A549 (cell line): Measurements from ENCODE around the gene KNCN. TPM values are rescaled to one million over a fixed set of nuclear protein-coding genes. Genes with fewer than 3 reads are reported as not detected.

Source experiments
- ATAC-seq, 2 experiments: fragments of 200-7000 bp in 1 of 2; fragments of >200 bp in 1 of 2; cut with Nextera tagmentation in 1 of 2; cut with Tn5 transposase in 1 of 2; 3 replicates each; pipeline versions ENCODE4 v1.8.0 to v1.9.1; 2018 to 2020; ENCODE audit warnings: mild to moderate bottlenecking in 1 of 2, moderate library complexity in 1 of 2
- CTCF ChIA-PET: fragments of 300-600 bp; sonication (Branson Sonifier 250); formaldehyde crosslinking; extraction: SDS; loops from one replicate; lab custom pipeline; 2021; ENCODE audit warnings: antibody characterized with exemption, inconsistent platforms; lab: Yijun Ruan, JAX
- POLR2A ChIA-PET: fragments of 350-600 bp; formaldehyde crosslinking; extraction: SDS; loops from one replicate; lab custom pipeline; 2021; ENCODE audit warnings: antibody characterized with exemption, inconsistent platforms; lab: Yijun Ruan, JAX
- DNase-seq, 2 experiments: peaks; one replicate each; pipeline versions ENCODE4 v3.0.0 to v3.0.0-alpha.2; 2011 to 2016; ENCODE audit warnings: low read depth in 1 of 2, low spot score in 1 of 2
- FAIRE-seq: peaks from 2 replicates; lab custom pipeline; 2011; peaks lifted over from hg19 to GRCh38; lab: Jason Lieb, UNC
- H3K27ac ChIP-seq, 2 experiments: fragments of >200 bp; sonication (Bioruptor Twin); formaldehyde crosslinking; 3 replicates each; pipeline ENCODE4 v1.5.1; 2016 to 2017
- H3K4me1 ChIP-seq: fragments of >200 bp; sonication (Bioruptor Twin); formaldehyde crosslinking; 3 replicates; pipeline ENCODE4 v1.6.1; 2016
- H3K4me2 ChIP-seq: fragments of >200 bp; sonication (Bioruptor Twin); formaldehyde crosslinking; 3 replicates; pipeline ENCODE4 v1.6.1; 2016
- H3K4me3 ChIP-seq: fragments of >200 bp; sonication (Bioruptor Twin); formaldehyde crosslinking; 3 replicates; pipeline ENCODE4 v1.5.1; 2016
- H3K9me3 ChIP-seq: fragments of >200 bp; sonication (Bioruptor Twin); formaldehyde crosslinking; 3 replicates; pipeline ENCODE4 v1.6.1; 2016
- BCL3 ChIP-seq: fragments of >200 bp; sonication (Bioruptor Twin); formaldehyde crosslinking; IDR thresholded peaks from 3 replicates; pipeline ENCODE4 v1.6.1; 2016
- BHLHE40 ChIP-seq: IDR thresholded peaks from 2 replicates; pipeline ENCODE4 v1.6.1; 2012; ENCODE audit warnings: low read depth, low read length, inconsistent platforms
- CEBPB ChIP-seq, 2 experiments: fragments of >200 bp in 1 of 2; sonication (Bioruptor Twin) in 1 of 2; formaldehyde crosslinking in 1 of 2; IDR thresholded peaks; 2 replicates each; pipeline ENCODE4 v1.6.1; 2012 to 2016
- CTCF ChIP-seq: fragments of >200 bp; sonication (Bioruptor Twin); formaldehyde crosslinking; IDR thresholded peaks from 3 replicates; pipeline ENCODE4 v1.5.1; 2016
- E2F6 ChIP-seq: IDR thresholded peaks from 2 replicates; pipeline ENCODE4 v1.6.1; 2012; ENCODE audit warnings: low read depth, borderline replicate concordance
- EHMT2 ChIP-seq: fragments of 200-600 bp; sonication (generic); IDR thresholded peaks from 2 replicates; pipeline ENCODE4 v1.6.1; 2016; ENCODE audit warnings: antibody characterized with exemption, low read depth, mild to moderate bottlenecking, moderate library complexity
- EP300 ChIP-seq, 2 experiments: fragments of >200 bp; sonication (Bioruptor Twin); formaldehyde crosslinking; IDR thresholded peaks; 2 replicates in 1 of 2; 3 replicates in 1 of 2; pipeline ENCODE4 v1.6.1; 2016 to 2017
- FOSL2 ChIP-seq, 2 experiments: fragments of 450-650 bp in 1 of 2; fragments of >200 bp in 1 of 2; sonication (Bioruptor Twin) in 1 of 2; formaldehyde crosslinking; IDR thresholded peaks; 2 replicates each; pipeline versions ENCODE4 v1.5.0 to v1.6.1; 2016 to 2020; ENCODE audit warnings: mild to moderate bottlenecking in 1 of 2, moderate library complexity in 1 of 2
- FOXS1 ChIP-seq: fragments of 250-450 bp; sonication (Bioruptor Pico); IDR thresholded peaks from 2 replicates; pipeline ENCODE4 v1.5.0; 2020; ENCODE audit warnings: mild to moderate bottlenecking, moderate library complexity
- HDAC2 ChIP-seq: fragments of 200-600 bp; sonication (generic); IDR thresholded peaks from 2 replicates; pipeline ENCODE4 v1.6.1; 2016
- HES2 ChIP-seq: fragments of >200 bp; sonication (Bioruptor Twin); formaldehyde crosslinking; IDR thresholded peaks from 2 replicates; pipeline ENCODE4 v1.6.1; 2016
- HMGXB4 ChIP-seq: fragments of 250-450 bp; sonication (Bioruptor Pico); IDR thresholded peaks from 2 replicates; pipeline ENCODE4 v1.5.0; 2021; ENCODE audit warnings: mild to moderate bottlenecking, moderate library complexity, borderline replicate concordance
- JUN ChIP-seq, 2 experiments: fragments of >200 bp; sonication (Bioruptor Twin); formaldehyde crosslinking; IDR thresholded peaks; 2 replicates in 1 of 2; 3 replicates in 1 of 2; pipeline ENCODE4 v1.6.1; 2016 to 2017
- KDM1A ChIP-seq: fragments of 200-600 bp; sonication (generic); IDR thresholded peaks from 2 replicates; pipeline ENCODE4 v1.6.1; 2016; ENCODE audit warnings: low read depth, mild to moderate bottlenecking
- MAX ChIP-seq: IDR thresholded peaks from 2 replicates; pipeline ENCODE4 v1.6.1; 2012
- NPAS2 ChIP-seq: fragments of 250-450 bp; sonication (Bioruptor Pico); IDR thresholded peaks from 2 replicates; pipeline ENCODE4 v1.8.0; 2022; ENCODE audit warnings: mild to moderate bottlenecking, moderate library complexity, borderline replicate concordance
- NR3C1 ChIP-seq: fragments of >200 bp; sonication (Bioruptor Twin); formaldehyde crosslinking; IDR thresholded peaks from 3 replicates; pipeline ENCODE4 v1.6.1; 2017
- PHF8 ChIP-seq: fragments of 200-600 bp; sonication (generic); IDR thresholded peaks from 2 replicates; pipeline ENCODE4 v1.6.1; 2016; ENCODE audit warnings: low read depth, mild to moderate bottlenecking, antibody characterized with exemption, moderate library complexity, borderline replicate concordance
- POLR2AphosphoS2 ChIP-seq: conservative IDR thresholded peaks from 2 replicates; pipeline ENCODE4 v1.6.1; 2012; ENCODE audit warnings: low read length, improper control_type of control experiment, inconsistent platforms
- RAD21 ChIP-seq, 2 experiments: fragments of >200 bp in 1 of 2; sonication (Bioruptor Twin) in 1 of 2; formaldehyde crosslinking in 1 of 2; IDR thresholded peaks in 1 of 2; conservative IDR thresholded peaks in 1 of 2; 2 replicates in 1 of 2; 3 replicates in 1 of 2; pipeline ENCODE4 v1.6.1; 2012 to 2018; ENCODE audit warnings: inconsistent platforms in 1 of 2
- REST ChIP-seq: fragments of 200-600 bp; sonication (generic); IDR thresholded peaks from 2 replicates; pipeline ENCODE4 v1.6.1; 2016; ENCODE audit warnings: antibody characterized with exemption, mild to moderate bottlenecking, moderate library complexity
- WGBS: methylation state at CpG from one replicate; pipeline ENCODE4 v1.1.6; 2017; ENCODE audit errors: missing lambda C conversion rate; 5-methylcytosine and 5-hydroxymethylcytosine counted together
- polyA plus RNA-seq, 4 experiments: library from polyadenylated mRNA; depleted of rRNA in 3 of 4; stranded (reverse); fragments of >200 nt; fragmentation: RNase III in 1 of 4; extraction: RNeasy Plus Mini Kit Qiagen cat#74134 plus additional on column Dnase treatment in 1 of 4; gene quantifications; 2 replicates in 3 of 4; 3 replicates in 1 of 4; pipeline ENCODE4 v1.2.3, GENCODE V29; 2011 to 2017

The KNCN gene
- polyA plus RNA-seq, 2 of the 4 experiments (the other 2 are of a cell fraction) = not detected

- Histone ChIP-seq H3K4me2 (no peak overlapping the region), H3K4me3 (no peak overlapping the region), H3K9me3 (no peaks in the 10 kb centered on the region), H3K4me1 (no peaks in the 10 kb centered on the region), H3K27ac (no peak overlapping the region)
- DNase-seq (no peak), FAIRE-seq (no peak), ATAC-seq (no peak)
- POLR2A ChIA-PET = no interaction called here
- CTCF ChIA-PET = no interaction called here
- TF ChIP-seq NR3C1 (no peak), BHLHE40 (no peak), EHMT2 (no peak), CTCF (no peak), REST (no peak), HES2 (no peak), MAX (no peak), HDAC2 (no peak), PHF8 (no peak), NPAS2 (CRISPR knock-in tag) (no peak), POLR2AphosphoS2 (no peak), BCL3 (no peak), FOXS1 (no peak), HMGXB4 (no peak)
- WGBS = 78% methylated on average over 5 of the region's 5 CpGs
Measured at GRCh38 chr1:46557403-46557802, 6.0 kb upstream of the KNCN start.

- no peaks in the 10 kb centered on the region for H3K9me3 ChIP-seq
- ChIA-PET CTCF (interaction anchor here (1.3 kb wide), 1 partner anchor 9 kb away, joined by 5 read pairs; no protein-coding TSS in a partner anchor), POLR2A (no interaction called here)
- no peak overlapping the region; a peak in 1 of 6 replicates for H3K27ac ChIP-seq
- H3K4me3 ChIP-seq = no peak overlapping the region
- 64% methylated on average over 3 of the region's 3 CpGs for WGBS
- H3K4me1 ChIP-seq = no peaks in the 10 kb centered on the region
- peak in 1 of 2 experiments; percentile 47; a peak in 3 of 6 replicates for ATAC-seq
- no peak overlapping the region for H3K4me2 ChIP-seq
- DNase-seq = peak in 1 of 2 experiments; percentile 17
- TF ChIP-seq E2F6 (no peak), FOSL2 (IDR thresholded peaks at IDR 0.05) (no peak), FOSL2 (CRISPR knock-in tag; IDR thresholded peaks at IDR 0.05) (no peak), CTCF (no peak), KDM1A (no peak), RAD21 (conservative IDR thresholded peaks at IDR 0.05 in 1 of 2, IDR thresholded peaks at IDR 0.05 in 1 of 2) (no peak), CEBPB (IDR thresholded peaks at IDR 0.05) (no peak), JUN (IDR thresholded peaks at IDR 0.05) (no peak), PHF8 (no peak), BCL3 (no peak), EP300 (IDR thresholded peaks at IDR 0.05) (no peak), POLR2AphosphoS2 (no peak), HES2 (no peak)
- FAIRE-seq = no peak
Measured at GRCh38 chr1:46556822-46557221, 5.4 kb upstream of the KNCN start.
